ENCODE measurements around the gene FHIT. TPM values are rescaled to one million over a fixed set of nuclear protein-coding genes. Genes with fewer than 3 reads are reported as not detected.

Gene FHIT
- total RNA-seq, 1 experiment from 2014 or later = 9.8 TPM

DNA sequence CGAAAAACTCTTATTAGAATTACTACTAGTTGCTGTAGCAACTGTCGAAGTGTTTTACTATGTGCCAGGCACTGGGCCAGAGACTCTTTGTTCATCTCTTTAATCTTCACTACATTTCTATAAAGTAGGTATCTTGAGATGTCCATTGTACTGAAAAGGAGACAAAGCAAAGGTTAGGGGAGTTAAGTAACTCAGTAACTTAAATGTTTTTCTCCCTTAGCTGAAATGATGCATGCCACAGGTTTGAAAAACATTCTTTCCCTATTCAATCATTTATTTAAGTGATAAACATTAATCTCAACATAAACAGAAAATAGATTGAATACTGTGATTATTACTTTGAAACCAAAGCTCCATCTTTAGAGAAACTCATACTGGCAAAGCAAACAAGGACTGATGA lies 776.2 kb downstream of the FHIT start:
- Histone ChIP-seq H3K9me2 (ENCODE audit: insufficient read depth) (no peaks in the 10 kb centered on the region), H4K20me1 (ENCODE audit: insufficient read depth) (no peaks in the 10 kb centered on the region), H3K4me3 (no peak overlapping the region), H3K27ac (no peak overlapping the region), H3K9me3 (ENCODE audit: insufficient read depth, low read depth) (no peaks in the 10 kb centered on the region), H3K79me2 (ENCODE audit: low read depth) (no peaks in the 10 kb centered on the region), H2AFZ (no peak overlapping the region), H3K4me1 (replicated peaks; ENCODE audit: insufficient read depth) (no peaks in the 10 kb centered on the region), H3K4me2 (no peak overlapping the region), H3K36me3 (ENCODE audit: low read depth) (no peaks in the 10 kb centered on the region), H3K27me3 (ENCODE audit: insufficient read depth, low read depth) (no peaks in the 10 kb centered on the region), H3F3A (ENCODE audit: insufficient read depth, low read depth) (no peaks in the 10 kb centered on the region)
- intact Hi-C loops (cut with micrococcal nuclease; ENCODE audit: unreplicated experiment) = no loop called here
- TF ChIP-seq, protein P1, sequence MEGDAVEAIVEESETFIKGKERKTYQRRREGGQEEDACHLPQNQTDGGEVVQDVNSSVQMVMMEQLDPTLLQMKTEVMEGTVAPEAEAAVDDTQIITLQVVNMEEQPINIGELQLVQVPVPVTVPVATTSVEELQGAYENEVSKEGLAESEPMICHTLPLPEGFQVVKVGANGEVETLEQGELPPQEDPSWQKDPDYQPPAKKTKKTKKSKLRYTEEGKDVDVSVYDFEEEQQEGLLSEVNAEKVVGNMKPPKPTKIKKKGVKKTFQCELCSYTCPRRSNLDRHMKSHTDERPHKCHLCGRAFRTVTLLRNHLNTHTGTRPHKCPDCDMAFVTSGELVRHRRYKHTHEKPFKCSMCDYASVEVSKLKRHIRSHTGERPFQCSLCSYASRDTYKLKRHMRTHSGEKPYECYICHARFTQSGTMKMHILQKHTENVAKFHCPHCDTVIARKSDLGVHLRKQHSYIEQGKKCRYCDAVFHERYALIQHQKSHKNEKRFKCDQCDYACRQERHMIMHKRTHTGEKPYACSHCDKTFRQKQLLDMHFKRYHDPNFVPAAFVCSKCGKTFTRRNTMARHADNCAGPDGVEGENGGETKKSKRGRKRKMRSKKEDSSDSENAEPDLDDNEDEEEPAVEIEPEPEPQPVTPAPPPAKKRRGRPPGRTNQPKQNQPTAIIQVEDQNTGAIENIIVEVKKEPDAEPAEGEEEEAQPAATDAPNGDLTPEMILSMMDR (conservative IDR thresholded peaks at IDR 0.05) = no peak
- TF ChIP-seq EZH2 (IDR thresholded peaks at IDR 0.05; ENCODE audit: low read depth) = no peak
- CTCF ChIA-PET = no interaction called here
- DNase-seq = no peak
- BruUV-seq (replicated peaks) = no TSS peak
- POLR2A ChIA-PET (ENCODE audit: unreplicated experiment) = no interaction called here

DNA sequence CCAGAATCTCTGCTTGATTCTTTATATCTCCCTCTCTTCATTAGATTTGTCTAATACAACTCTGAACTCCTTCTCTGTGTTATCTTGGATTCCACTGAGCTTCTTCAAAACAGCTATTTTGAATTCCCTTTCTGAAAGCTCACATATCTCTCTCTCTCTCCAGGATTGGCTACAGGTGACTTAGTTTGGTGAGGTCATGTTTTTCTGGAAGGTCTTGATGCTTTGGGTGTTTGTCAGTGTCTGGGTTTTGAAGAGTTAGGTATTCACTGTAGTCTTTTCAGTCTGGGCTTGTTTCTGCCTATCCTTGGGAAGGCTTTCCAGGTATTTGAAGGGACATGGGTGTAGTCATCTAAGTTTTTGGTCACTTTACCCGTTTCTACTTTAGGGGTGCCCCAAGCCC lies 781.8 kb downstream of the FHIT start:
- no peak for DNase-seq
- no peaks in the 10 kb centered on the region for H4K20me1 ChIP-seq (ENCODE audit: insufficient read depth)
- no peaks in the 10 kb centered on the region for H3K27me3 ChIP-seq (ENCODE audit: insufficient read depth, low read depth)
- BruUV-seq (replicated peaks) = no TSS peak
- no peaks in the 10 kb centered on the region for H3K9me2 ChIP-seq (ENCODE audit: insufficient read depth)
- H3K4me2 ChIP-seq = no peak overlapping the region
- no peaks in the 10 kb centered on the region for H3K36me3 ChIP-seq (ENCODE audit: low read depth)
- TF ChIP-seq, protein P1 (conservative IDR thresholded peaks at IDR 0.05) = no peak
- no peak for TF ChIP-seq EZH2 (IDR thresholded peaks at IDR 0.05; ENCODE audit: low read depth)
- intact Hi-C loops (cut with micrococcal nuclease; ENCODE audit: unreplicated experiment) = no loop called here
- no peak overlapping the region for H2AFZ ChIP-seq
- ChIA-PET POLR2A (ENCODE audit: unreplicated experiment) (no interaction called here), CTCF (no interaction called here)
- no peaks in the 10 kb centered on the region for H3K4me1 ChIP-seq (replicated peaks; ENCODE audit: insufficient read depth)
- H3K4me3 ChIP-seq = no peak overlapping the region
- H3K79me2 ChIP-seq (ENCODE audit: low read depth) = no peaks in the 10 kb centered on the region
- H3F3A ChIP-seq (ENCODE audit: insufficient read depth, low read depth) = no peaks in the 10 kb centered on the region
- no peak overlapping the region for H3K27ac ChIP-seq
- 0 out of 2 replicates have a peak, but pooled peaks cover 3% of the 10 kb centered on the region for H3K9me3 ChIP-seq (ENCODE audit: insufficient read depth, low read depth)

DNA sequence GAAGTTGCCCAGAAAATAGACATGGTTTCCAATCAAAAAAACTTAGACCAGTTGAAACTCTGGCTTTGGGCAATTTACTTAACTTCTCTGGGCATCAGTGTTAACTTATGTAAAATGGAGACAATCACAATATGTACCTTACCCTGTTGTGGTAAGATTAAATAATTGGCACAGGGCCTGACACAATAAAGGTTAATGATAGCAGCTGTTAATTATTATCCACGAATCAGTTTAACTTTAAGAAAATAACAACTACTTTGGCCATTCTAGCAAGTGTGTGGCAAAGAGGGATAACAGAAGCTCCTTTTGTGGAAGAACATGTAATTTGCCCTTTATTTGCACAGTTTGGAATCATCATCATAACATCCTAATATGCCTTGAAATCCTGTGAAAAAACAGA lies 787.6 kb downstream of the FHIT start:
- H2AFZ ChIP-seq = no peak overlapping the region
- intact Hi-C loops (cut with micrococcal nuclease; ENCODE audit: unreplicated experiment) = no loop called here
- no peaks in the 10 kb centered on the region for H3K36me3 ChIP-seq (ENCODE audit: low read depth)
- H3K27me3 ChIP-seq (ENCODE audit: insufficient read depth, low read depth) = no peaks in the 10 kb centered on the region
- no peaks in the 10 kb centered on the region for H3K79me2 ChIP-seq (ENCODE audit: low read depth)
- no peak overlapping the region for H3K4me3 ChIP-seq
- H3K9me2 ChIP-seq (ENCODE audit: insufficient read depth) = no peaks in the 10 kb centered on the region
- CTCF ChIA-PET = no interaction called here
- DNase-seq = no peak
- no peaks in the 10 kb centered on the region for H4K20me1 ChIP-seq (ENCODE audit: insufficient read depth)
- 0 out of 2 replicates have a peak, but pooled peaks cover 3% of the 10 kb centered on the region for H3K9me3 ChIP-seq (ENCODE audit: insufficient read depth, low read depth)
- H3F3A ChIP-seq (ENCODE audit: insufficient read depth, low read depth) = no peaks in the 10 kb centered on the region
- TF ChIP-seq, protein P1 (conservative IDR thresholded peaks at IDR 0.05) = no peak
- no peak for TF ChIP-seq EZH2 (IDR thresholded peaks at IDR 0.05; ENCODE audit: low read depth)
- no TSS peak for BruUV-seq (replicated peaks)
- H3K27ac ChIP-seq = no peak overlapping the region
- H3K4me1 ChIP-seq (replicated peaks; ENCODE audit: insufficient read depth) = no peaks in the 10 kb centered on the region
- H3K4me2 ChIP-seq = no peak overlapping the region
- POLR2A ChIA-PET (ENCODE audit: unreplicated experiment) = no interaction called here

All from PC-9 (cell line).